ENCODE data around the gene PCGF3.
A peak's percentile ranks its signal among the peaks of the same experiment; 100 is the strongest.
"Not testable (repeated sequence)": the region's sequence is repeated elsewhere in the genome, so short reads cannot be mapped to it uniquely, and the experiment has no call there.

The PCGF3 gene

DNA sequence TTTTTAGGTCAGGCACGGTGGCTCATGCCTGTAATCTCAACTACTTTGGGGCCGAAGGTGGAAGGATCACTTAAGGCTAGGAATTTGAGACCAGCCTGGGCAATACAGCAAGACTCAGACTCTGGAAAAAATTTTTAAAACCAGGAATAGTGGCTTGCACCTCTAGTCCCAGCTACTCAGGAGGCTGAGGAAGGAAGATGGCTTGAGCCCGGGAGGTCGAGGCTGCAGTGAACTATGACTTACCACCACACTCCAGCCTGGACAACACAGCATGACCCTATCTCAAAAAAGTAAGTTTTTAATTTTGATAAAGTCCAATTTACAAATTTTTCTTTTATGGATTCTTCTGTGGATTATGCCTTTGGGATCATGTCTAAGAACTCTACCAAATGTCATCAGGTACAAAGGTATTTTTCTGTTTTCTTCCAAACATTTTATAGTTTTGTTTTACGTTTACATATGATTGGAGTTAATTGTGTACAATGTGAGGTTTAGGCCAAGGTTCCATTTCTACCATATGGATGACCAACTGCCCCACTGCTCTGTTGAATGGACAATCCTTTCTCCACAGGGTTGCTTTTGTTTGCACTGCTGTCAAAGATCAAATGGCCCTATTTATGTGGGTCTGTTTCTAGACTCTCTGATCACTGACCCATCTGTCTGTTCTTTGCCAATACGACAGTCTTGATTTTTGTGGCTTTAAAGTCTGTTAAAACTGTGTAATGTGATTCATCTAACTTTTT lies 72.1 kb downstream of the PCGF3 start:
- TF ChIP-seq, protein P1, sequence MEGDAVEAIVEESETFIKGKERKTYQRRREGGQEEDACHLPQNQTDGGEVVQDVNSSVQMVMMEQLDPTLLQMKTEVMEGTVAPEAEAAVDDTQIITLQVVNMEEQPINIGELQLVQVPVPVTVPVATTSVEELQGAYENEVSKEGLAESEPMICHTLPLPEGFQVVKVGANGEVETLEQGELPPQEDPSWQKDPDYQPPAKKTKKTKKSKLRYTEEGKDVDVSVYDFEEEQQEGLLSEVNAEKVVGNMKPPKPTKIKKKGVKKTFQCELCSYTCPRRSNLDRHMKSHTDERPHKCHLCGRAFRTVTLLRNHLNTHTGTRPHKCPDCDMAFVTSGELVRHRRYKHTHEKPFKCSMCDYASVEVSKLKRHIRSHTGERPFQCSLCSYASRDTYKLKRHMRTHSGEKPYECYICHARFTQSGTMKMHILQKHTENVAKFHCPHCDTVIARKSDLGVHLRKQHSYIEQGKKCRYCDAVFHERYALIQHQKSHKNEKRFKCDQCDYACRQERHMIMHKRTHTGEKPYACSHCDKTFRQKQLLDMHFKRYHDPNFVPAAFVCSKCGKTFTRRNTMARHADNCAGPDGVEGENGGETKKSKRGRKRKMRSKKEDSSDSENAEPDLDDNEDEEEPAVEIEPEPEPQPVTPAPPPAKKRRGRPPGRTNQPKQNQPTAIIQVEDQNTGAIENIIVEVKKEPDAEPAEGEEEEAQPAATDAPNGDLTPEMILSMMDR (IDR thresholded peaks at IDR 0.05; ENCODE audit: insufficient read depth, low read depth, low read length, missing control alignments): no peak
- no peak for DNase-seq (ENCODE audit: low read depth)
- no peak overlapping the region for H3K4me3 ChIP-seq (ENCODE audit: low read length)

DNA sequence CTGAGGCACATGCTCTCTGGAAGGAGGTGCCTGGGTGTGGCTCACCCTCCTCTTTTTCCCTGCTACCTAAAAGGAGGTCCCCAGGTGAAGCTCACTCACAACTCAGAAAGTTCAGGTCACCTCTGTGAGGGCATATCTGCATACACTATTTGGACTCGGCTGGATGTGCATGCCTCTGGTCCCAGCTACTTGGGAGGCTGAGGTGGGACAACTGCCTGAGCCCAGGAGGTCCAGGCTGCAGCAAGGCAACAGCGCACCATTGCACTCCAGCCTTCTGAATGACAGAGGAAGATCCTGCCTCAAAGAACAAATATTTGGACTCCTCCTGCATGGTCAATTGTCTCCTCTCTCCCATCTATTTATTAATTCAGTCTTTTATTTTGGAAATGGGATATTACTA lies 73.9 kb downstream of the PCGF3 start:
- no peak for DNase-seq (ENCODE audit: low read depth)
- TF ChIP-seq, protein P1 (IDR thresholded peaks at IDR 0.05; ENCODE audit: insufficient read depth, low read depth, low read length, missing control alignments): no peak
- no peak overlapping the region for H3K4me3 ChIP-seq (ENCODE audit: low read length)

DNA sequence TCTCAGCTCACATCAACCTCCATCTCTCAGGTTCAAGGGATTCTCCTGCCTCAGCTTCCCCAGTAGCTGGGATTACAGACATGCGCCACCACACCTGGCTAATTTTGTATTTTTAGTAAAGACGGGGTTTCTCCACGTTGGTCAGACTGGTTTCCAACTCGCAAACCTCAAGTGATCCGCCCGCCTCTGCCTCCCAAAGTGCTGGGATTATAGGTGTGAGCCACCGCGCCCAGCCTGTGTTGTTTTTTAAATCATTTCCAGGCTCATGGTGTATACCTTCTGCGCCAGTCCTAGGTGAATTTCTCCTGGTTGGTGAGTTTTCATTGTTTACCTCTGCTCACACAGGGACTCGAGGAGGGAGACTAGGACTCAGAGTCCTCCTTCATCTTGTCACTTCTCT lies 74.6 kb downstream of the PCGF3 start:
- not testable (repeated sequence) for DNase-seq (ENCODE audit: low read depth)
- H3K4me3 ChIP-seq (ENCODE audit: low read length): peak overlapping the region; percentile 90

DNA sequence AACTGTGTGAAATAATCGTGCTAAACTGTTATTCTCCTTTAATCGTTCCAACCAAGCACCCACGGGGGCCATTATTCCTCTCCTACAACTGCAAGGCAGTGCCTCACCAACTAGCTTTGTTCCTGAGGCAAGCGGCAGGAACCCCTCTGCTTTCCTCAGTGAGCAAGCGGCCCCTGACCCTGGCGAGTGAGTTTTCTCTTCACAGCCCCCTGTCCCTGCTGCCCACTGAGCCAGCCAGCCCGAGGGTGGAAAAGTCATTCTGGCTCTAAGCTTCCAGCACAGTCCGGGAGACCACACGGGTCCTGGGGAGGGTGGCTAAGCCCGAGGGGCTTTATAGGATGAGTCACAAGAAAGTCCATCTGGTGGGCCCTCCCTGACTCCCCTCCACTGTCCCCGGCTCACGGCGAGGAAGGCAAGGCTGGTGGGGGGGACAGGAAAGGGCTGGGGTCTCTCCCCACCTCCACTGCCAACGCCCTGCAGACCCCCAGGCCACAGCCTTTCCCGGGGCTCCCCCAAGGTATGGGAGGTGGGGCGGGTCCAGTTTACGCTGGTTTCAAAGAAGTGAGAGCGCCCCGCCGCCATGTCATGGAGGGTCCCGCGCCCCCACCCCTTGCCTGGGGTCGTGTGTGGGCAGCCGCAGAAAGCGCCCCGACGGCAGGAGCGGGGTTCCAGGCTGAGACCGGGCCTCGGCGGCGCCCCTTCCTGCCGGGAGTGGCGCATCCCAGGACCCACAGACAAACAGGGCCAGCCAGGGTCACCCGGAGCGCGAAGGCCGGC lies 75.3 kb downstream of the PCGF3 start:
- TF ChIP-seq, protein P1 (IDR thresholded peaks at IDR 0.05; ENCODE audit: insufficient read depth, low read depth, low read length, missing control alignments): no peak
- DNase-seq (ENCODE audit: low read depth): no peak
- H3K4me3 ChIP-seq (ENCODE audit: low read length): peak overlapping the region; percentile 90

DNA sequence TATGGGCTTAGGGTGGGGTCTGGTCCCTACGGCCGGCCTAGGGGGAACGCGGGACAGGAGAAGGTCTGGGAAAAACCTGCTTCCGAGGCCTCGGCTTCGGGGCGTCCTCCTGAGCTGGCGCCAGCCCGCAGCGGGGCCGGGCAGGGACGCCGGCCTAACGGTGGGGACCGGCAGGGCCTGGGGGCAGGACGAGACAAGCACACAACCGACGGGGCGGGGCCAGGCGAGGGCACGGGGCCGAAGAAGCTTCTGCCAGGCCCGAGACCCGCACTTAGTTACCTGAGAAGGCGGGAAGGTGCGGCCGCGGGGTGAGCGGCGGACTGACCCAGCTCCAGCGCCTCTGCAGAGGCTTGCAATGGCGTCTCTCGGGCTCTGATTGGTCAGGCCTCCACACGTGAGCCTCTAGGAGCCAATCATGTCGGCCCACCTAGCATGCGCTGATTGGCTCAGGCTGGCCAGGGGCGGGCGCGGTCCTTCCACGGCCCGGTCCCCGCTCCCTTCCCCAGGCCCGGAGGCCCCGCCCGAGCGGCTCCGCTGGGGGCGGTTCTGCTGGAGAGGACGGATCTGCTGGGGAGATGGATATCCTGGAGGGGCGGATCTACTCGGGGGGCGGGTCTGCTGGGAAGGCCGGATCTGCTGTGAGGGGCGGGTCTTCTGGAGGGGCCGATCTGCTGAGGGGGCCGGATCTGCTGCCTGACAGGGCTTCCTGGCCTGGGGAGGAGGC lies 76.0 kb downstream of the PCGF3 start:
- DNase-seq (ENCODE audit: low read depth): peak; percentile 99
- TF ChIP-seq, protein P1 (IDR thresholded peaks at IDR 0.05; ENCODE audit: insufficient read depth, low read depth, low read length, missing control alignments): no peak
- peak overlapping the region; percentile 90 for H3K4me3 ChIP-seq (ENCODE audit: low read length)

DNA sequence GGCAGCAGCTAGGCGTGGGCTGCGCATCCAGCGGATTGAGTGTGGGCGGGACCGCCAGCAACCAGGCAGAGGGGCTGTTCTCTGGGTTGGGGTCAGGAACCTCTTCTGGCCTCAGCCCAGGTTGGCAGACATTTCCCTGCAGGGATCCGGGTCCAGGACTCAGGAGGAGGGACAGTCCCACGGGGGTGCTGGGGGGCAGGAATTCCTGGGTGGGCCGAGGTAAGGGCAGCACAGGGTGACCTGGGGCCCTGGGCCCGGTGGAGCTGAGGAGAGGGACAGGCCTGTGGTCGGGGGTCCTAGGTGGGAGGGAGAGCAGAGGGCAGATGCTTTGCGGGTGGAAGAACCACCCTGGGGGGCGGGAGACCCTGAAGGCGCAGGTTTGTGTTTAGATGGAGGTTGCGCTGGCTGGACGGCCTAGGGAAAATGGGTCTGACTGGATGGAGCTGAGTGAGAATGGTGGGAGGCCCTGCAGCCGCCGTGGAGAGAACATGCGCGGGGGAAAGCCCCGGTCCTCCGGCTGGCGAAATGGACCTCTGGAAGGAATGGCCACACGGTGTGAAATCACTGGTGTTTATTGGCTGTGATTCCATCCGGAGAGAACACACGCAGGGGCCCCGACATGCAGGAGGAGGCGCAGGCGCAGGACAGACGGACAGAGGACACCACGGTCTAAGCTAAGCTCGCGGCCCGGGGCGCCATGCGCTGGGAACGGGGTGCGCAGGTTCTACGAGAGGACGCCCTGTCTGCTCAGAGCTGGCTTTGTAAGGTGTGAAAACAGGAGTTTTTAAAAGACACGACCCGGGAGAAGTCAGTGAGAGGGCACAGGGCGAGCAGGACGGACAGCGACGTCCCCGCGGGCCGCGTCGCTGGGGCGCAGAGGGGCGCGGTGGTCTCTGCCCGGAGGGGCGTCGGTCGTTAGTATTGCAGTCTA lies 79.0 kb downstream of the PCGF3 start:
- TF ChIP-seq, protein P1 (IDR thresholded peaks at IDR 0.05; ENCODE audit: insufficient read depth, low read depth, low read length, missing control alignments): no peak
- DNase-seq (ENCODE audit: low read depth): no peak
- no peak overlapping the region for H3K4me3 ChIP-seq (ENCODE audit: low read length)
